Activated T-cell treated with anti-CD3 and anti-CD28 coated beads for 1 hour (primary cell): ENCODE data around the gene DFFA.
A peak's percentile ranks its signal among the peaks of the same experiment; 100 is the strongest.
"Not testable (repeated sequence)": the region's sequence is repeated elsewhere in the genome, so short reads cannot be mapped to it uniquely, and the experiment has no call there.

Experiments
- DNase-seq: peaks from one replicate; pipeline ENCODE4 v3.0.0-alpha.2; 2020; ENCODE audit warnings: low read depth

The DFFA gene

DNA sequence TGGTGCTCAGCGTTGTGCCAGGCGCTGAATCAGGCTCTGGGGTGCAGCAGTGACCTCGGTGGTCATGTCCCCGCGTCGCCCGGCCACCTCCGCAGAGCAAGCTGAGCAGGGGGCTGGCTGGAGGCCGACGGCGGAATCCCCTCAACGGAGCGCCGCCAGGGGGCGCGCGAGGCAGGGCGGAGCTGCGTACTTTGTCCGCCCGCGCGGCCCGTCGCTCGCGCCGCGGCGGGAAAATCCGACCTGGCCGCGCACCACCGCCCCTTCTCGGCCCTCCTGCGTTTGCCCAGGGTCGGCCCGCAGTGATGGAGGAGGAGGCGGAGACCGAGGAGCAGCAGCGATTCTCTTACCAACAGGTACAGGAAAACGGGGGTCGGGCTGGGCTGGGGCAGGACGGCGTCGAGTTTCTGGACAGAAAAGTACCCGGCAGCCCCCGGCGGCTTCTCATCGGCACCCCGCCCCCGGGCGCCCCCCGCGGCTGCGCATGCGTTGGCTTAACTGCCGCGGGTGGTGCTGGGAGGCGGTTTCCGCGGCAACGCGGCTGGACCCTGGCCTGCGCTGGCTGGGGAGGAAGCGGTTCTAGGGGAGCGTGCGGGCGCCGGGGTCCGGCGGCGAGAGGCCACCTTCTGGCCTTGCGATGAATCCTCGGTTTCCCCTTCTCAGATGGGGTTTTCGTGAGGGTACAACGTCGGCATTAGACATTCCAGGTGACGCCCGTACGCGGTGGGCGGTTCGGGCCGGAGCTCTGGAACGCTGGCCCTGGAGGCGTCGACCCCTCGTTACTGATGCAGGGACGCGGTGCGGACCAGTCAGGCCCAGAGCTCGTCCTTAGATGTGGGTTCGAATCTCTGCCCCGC, 41.9 kb downstream of the DFFA start, which contains the start of gene CENPS:
CENPS (plus strand) TSS at position 218 of the 854 bp plus-strand sequence; CDS start at position 303, 85 bp downstream.
- DNase-seq = peak; percentile 91

DNA sequence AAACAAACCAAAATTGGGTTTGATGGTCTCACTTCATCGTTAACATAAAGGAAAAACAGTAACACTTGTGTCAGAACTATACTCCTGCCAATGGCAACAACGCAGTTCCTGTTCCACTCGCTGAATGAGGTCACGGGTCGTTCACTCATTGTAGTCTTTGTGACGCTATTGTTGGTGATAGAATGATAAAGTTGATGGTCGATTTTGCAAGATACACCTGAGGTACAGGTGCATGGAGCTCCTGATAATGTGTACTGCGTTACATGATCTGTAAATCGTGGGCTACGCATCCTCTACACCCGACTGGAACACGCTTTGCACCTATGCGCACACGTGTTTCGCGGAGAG, 42.5 kb downstream of the DFFA start:
- no peak for DNase-seq

DNA sequence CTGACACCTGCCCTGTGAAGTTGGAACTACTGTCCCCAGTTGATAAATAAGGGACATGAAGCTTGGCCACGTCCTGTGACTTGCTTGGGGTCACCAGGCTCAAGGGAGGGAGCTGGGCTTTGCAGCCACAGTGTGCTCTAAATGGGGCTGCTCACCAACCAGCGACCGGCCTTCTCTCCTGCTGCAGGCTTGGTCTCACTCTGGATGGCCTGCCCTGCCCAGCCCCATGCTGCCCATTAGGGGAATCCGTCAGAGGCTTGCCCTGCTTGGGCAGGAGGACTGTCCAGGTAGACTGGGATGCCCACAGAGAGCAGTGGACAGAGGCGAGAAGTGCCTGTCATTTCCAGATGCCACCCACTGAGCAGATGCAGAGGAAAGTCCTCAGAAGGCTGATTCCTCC, 43.3 kb downstream of the DFFA start:
- DNase-seq = no peak

DNA sequence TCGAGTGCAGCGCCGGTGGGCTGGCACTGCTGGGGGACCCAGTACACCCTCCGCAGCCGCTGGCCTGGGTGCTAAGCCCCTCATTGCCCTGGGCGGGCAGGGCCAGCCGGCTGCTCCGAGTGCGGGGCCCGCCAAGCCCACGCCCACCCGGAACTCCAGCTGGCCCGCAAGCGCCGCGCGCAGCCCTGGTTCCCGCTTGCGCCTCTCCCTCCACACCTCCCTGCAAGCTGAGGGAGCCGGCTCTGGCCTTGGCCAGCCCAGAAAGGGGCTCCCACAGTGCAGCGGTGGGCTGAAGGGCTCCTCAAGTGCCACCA, 45.8 kb downstream of the DFFA start:
- not testable (repeated sequence) for DNase-seq

DNA sequence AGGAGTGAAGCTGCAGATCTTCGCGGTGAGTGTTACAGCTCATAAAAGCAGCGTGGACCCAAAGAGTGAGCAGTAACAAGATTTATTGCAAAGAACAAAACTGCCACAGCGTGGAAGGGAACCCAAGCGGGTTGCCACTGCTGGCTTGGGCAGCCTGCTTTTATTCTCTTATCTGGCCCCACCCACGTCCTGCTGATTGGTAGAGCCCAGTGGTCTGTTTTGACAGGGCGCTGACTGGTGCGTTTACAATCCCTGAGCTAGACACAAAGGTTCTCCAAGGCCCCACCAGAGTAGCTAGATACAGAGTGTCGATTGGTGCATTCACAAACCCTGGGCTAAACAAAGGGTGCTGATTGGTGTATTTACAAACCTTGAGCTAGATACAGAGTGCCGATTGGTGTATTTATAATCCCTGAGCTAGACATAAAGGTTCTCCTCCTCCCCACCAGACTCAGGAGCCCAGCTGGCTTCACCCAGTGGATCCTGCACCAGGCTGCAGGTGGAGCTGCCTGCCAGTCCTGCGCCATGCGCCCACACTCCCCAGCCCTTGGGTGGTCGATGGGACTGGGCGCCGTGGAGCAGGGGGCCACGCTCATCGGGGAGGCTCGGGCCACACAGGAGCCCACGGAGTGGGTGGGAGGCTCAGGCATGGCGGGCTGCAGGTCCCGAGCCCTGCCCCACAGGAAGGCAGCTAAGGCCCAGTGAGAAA, 46.3 kb downstream of the DFFA start:
- not testable (repeated sequence) for DNase-seq

DNA sequence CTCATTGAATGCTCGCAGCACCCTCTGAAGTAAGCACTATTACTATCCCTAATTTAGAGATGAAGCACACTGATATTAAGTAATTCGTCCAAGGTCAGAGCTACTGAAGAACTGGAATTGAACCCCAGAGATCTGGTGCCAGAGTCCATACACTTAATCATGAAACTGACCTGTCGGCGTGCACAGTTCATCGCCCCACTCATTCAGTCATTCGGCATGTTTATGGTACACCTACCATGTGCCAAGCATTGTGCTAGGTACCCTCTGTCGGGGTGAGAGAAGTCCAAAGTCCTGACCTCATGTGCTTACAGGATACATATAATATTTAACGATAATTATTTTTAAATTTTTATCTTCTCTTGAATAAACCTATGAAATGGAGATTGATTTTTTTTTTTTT, 47.7 kb downstream of the DFFA start:
- no peak for DNase-seq

DNA sequence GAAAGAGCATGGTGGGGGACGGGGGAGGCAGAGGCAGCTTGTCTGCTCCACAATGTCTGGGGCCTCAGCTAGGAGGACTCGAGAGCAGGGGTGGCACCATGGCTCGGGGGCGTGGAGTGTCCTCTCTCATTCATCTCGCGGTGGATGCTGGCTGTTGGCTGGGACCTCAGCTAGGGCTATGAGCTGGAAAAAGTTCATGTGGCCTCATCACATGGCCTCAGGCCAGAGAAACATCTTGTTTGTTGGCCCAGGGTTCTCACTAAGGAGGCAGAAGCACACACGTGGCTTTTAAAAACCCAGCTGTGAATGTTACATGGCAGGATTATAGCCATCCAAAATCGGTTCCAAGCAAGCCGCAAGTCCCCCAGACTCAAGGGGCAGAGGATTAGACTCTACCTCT, 48.3 kb downstream of the DFFA start:
- DNase-seq = no peak

DNA sequence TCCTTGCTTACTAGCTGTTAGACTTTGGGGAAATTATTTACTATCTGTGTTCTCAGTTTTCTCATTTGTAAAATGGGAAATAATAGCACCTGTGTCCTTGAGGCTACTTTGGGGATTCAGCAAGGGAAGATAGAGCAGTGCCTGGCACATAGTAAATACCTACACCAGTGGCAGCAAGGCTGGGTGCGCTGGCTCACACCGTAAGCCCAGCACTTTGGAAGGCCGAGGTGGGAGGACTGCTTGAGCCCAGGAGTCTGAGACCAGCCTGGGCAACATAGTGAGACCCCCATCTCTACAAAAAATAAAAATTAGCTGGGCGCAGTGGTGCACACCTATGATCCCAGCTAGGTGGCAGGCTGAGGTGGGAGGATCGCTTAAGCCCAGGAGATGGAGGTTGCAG, 50.7 kb downstream of the DFFA start:
- no peak for DNase-seq

DNA sequence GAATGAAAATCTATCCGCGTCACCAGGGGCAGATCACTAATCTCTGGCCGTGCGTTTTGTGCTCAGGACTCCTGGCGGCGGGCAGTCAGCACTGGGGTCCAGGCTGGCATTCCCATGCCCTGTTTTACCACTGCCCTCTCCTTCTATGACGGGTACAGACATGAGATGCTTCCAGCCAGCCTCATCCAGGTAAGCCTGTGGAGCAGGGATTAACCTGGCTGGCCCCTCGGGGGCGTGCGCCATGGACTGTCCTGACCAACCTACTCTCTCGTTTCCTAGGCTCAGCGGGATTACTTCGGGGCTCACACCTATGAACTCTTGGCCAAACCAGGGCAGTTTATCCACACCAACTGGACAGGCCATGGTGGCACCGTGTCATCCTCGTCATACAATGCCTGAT, 53.0 kb downstream of the DFFA start:
- no peak for DNase-seq

DNA sequence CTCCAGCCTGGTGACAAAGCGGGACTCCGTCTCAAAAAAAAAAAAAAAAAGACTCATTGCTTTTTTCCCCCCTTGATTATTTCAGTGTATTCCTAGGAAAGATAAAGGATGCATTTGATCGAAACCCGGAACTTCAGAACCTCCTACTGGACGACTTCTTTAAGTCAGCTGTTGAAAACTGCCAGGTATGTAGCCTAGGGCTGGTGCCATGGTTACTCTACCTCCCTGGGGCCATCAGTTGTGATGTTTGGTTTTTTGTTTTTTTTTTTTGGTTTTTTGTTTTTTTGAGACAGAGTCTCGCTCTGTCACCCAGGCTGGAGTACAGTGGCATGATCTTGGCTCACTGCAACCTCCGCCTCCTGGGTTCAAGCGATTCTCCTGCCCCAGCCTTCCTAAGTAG, 53.6 kb downstream of the DFFA start:
- not testable (repeated sequence) for DNase-seq

DNA sequence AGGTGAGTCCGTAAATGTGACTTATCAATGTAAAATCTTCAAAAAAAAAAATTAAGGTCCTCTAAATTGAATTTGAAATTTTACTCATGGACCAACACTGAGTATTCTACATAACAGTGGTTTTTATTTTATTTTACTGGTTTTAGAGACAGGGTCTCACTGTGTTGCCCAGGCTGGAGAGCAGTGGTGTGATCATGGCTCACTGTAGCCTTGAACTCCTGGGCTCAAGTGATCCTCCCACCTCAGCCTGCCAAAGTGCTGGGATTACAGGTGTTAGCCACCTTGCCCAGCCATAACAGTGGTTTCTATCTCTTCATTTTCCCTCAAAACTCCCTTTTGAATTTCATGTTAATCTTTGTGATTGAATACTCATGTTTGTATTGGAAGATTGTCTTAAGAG, 56.4 kb downstream of the DFFA start:
- not testable (repeated sequence) for DNase-seq

DNA sequence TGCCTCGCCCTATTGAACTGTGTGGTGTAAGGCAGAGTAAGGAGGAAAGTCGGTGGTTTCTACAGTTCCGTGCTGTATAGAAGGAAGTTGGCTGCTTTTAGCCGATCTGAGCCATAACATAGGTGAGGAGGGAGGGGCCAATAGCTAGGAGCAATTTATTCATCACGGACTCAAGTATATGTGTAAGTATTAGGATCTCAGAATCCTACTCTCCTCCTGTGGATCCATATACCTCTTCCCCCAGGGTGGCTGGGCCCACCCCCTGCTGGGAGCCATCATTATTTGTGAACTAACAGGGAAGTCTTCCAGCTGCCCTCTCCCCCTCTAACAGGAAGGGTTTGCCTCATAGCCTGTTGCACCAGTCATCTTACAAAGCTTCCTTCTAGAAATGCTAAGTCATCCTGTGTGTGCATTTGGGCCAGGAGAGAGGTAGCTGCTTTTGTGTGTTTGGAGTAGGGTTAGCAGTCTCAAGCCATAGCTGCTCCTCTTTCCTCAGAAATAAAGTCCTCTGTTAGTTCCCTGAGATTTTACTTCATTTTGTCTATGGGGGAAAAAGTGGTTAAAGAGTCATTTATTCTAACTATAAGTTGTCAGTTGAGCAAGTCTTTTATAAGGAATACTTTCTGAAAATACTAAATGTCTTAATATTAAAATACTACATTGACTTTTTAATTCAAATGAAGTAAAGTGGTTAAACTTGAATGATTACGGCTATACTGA, 57.0 kb downstream of the DFFA start:
- DNase-seq = no peak

DNA sequence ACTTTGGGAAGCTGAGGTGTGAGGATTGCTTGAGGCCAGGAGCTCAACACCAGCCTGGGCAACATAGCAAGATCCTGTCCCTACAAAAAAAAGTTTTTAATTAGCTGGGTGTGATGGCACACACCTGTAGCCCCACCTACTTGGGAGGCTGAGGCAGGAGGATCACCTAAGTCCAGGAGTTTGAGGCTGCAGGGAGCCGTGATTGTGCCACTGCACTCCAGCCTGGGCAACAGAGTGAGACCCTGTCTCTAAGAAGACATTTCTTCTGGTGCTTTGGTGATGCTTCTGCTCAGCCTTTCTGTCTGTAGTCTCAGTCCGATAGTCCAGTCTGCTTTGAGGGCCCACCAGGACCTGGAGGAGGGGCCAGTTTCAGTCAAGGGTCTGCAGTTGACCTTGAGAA, 65.1 kb downstream of the DFFA start:
- no peak for DNase-seq
